ENCODE measurements around the gene FNDC11. TPM values are rescaled to one million over a fixed set of nuclear protein-coding genes. Genes with fewer than 3 reads are reported as not detected.

Gene FNDC11
- total RNA-seq, 1 donor: 0.84 TPM

DNA sequence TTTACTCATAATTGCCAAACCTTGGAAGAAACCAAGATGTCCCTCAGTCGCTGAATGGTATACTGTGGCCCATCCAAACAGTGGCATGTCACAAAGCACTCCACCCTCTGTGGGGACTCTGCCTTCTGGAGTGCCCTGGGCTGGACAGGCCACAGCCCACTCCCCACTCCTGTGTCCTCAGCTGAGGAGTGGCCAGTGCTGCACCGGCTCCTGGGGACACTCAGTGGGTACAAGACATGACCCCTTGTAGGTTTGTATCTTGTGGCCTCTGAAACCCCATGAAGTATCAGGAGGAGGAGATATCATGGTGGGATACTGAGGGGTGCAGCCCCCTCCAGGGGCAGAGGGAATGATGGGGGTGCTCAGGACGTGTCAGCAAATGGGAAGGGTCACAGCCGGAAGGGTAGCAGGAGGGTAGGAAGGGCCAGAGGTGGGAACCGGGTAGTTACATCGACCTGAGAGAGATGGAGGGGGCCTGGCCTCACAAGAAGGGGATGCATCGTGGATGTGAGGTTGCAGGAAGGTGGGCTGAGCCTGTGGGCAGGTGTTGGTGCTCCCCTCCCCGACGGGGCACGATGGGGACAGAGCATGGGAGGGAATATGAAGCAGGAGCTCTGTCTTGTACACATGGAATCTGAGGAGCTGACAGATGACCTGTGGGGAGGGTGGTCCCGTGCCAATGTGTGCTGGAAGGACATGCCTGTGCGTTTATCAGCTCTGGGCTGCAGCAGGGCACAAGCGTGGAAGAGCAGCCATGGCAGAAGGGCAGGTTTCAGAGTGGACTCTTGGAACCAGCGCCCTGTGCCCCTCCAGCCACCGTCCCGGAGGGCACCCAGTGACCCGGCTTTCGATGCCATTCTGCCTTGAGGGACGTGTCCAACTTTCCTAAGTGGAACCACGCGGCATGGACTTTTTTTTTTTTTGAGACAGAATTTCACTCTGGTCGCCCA lies 31.9 kb downstream of the FNDC11 start:
- H3K4me3 ChIP-seq (ENCODE audit: low read length): no peak overlapping the region
- H3K27me3 ChIP-seq (ENCODE audit: insufficient read depth, low read length): no peaks in the 10 kb centered on the region
- H3K4me1 ChIP-seq (ENCODE audit: insufficient read depth, low read length): peaks cover 14% of the 10 kb centered on the region
- H3K9me3 ChIP-seq (ENCODE audit: low read depth, low read length): no peaks in the 10 kb centered on the region

DNA sequence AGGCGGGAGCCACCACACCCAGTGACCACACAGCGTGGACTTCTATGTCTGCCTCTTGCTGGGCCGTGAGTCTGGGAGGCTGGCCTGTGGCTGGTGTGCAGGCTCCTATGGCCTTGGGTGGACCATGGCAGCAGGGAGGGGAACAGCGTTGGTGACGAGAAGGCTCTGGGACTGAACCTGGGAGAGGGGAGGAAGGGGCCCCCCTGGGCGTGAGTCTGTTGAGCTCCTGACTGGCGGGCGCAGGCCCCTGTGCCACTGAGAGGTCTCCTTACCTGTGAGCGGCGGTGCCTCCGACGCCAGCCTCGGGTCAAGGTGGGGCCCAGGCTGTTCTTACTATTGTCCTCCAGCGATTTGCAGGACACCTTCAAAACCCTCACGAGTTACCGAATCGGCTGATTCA lies 32.8 kb downstream of the FNDC11 start:
- H3K4me1 ChIP-seq (ENCODE audit: insufficient read depth, low read length): peaks cover 14% of the 10 kb centered on the region

DNA sequence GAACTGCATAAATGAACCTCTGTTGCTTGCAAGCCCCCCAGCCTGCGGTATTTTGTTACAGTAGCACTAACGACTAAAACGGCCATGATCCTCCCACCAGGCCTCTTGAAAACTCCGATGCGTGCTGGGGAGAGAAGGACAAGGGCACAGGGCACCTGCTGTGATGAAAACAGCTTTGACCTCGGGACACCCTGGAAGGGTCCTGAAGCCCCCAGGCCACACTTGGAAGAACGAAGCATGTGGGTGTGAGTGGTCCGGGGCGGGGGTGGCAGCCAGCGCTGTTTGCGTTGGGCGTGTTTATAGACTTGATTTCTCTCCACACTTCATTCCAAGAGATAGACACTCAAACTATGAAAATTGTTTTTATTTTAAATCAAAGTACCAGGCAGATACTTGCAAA lies 33.3 kb downstream of the FNDC11 start:
- Histone ChIP-seq H3K9me3 (ENCODE audit: low read depth, low read length) (no peaks in the 10 kb centered on the region), H3K4me3 (ENCODE audit: low read length) (no peak overlapping the region), H3K27me3 (ENCODE audit: insufficient read depth, low read length) (no peaks in the 10 kb centered on the region), H3K4me1 (ENCODE audit: insufficient read depth, low read length) (peaks cover 14% of the 10 kb centered on the region)

More for the DNA sequence above, 32.8 kb downstream of the FNDC11 start:
- Histone ChIP-seq H3K27me3 (ENCODE audit: insufficient read depth, low read length) (no peaks in the 10 kb centered on the region), H3K9me3 (ENCODE audit: low read depth, low read length) (no peaks in the 10 kb centered on the region), H3K4me3 (ENCODE audit: low read length) (no peak overlapping the region)

DNA sequence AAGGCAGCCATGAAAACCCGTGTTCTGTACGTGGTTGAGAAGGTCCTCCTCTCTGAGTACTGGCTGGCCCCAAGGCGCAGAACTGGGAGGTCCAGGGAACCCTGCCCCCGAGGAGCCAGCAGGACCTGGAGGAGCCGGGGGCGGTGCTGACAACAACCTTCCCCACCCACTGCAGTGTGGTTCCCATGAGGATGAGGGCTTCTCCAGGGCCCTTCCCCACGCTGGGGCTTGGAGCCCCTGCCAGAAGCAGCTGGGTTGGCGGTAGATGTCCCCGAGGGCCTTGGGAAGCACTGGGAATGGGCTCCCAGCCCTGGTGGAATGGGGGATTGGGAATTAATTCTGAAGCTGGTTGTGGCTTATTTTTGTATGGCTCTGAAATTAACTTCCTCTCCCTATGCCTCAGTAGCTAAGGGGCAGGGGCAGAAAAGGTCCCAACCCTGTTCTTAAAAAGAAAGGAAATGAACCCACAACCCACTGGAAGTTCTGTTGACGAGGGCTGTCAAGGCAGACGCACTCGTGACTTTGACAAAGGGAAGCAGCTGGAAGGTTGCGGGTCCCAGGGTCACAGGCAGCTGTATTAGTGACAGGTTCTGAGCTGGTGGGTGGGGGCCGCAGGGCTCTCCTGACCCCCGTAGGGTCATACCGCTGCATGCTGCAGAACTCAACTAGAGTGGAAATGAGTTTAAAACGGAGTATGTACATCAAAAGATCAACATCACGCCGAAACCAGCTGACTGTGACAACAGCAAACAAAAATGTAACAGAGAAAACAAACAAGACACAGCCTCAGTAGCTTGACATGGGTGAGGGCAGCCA lies 34.0 kb downstream of the FNDC11 start:
- Histone ChIP-seq H3K9me3 (ENCODE audit: low read depth, low read length) (no peaks in the 10 kb centered on the region), H3K27me3 (ENCODE audit: insufficient read depth, low read length) (no peaks in the 10 kb centered on the region), H3K4me1 (ENCODE audit: insufficient read depth, low read length) (peaks cover 14% of the 10 kb centered on the region), H3K4me3 (ENCODE audit: low read length) (no peak overlapping the region)

DNA sequence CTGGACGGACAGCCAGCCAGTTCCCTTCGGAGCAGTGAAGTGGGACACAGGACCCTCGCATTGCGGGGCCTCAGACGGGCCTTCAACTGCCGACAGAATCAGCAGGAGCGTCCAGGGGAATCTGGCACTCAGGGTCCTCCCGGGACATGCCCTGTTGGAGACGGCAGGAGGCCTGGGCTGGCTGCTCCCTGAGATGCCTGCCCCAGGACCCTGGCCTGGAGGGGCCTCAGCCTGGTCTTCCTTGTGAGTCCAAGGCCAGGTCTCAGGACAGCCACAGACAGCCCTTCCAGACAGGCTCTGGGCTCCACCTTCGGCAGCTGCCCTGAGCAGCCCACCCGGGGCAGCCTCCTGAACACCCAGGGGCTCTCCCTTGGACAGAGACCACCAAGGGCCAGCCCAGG lies 34.7 kb downstream of the FNDC11 start:
- H3K27me3 ChIP-seq (ENCODE audit: insufficient read depth, low read length): no peaks in the 10 kb centered on the region
- H3K4me1 ChIP-seq (ENCODE audit: insufficient read depth, low read length): peaks cover 14% of the 10 kb centered on the region
- no peak overlapping the region for H3K4me3 ChIP-seq (ENCODE audit: low read length)
- H3K9me3 ChIP-seq (ENCODE audit: low read depth, low read length): no peaks in the 10 kb centered on the region

DNA sequence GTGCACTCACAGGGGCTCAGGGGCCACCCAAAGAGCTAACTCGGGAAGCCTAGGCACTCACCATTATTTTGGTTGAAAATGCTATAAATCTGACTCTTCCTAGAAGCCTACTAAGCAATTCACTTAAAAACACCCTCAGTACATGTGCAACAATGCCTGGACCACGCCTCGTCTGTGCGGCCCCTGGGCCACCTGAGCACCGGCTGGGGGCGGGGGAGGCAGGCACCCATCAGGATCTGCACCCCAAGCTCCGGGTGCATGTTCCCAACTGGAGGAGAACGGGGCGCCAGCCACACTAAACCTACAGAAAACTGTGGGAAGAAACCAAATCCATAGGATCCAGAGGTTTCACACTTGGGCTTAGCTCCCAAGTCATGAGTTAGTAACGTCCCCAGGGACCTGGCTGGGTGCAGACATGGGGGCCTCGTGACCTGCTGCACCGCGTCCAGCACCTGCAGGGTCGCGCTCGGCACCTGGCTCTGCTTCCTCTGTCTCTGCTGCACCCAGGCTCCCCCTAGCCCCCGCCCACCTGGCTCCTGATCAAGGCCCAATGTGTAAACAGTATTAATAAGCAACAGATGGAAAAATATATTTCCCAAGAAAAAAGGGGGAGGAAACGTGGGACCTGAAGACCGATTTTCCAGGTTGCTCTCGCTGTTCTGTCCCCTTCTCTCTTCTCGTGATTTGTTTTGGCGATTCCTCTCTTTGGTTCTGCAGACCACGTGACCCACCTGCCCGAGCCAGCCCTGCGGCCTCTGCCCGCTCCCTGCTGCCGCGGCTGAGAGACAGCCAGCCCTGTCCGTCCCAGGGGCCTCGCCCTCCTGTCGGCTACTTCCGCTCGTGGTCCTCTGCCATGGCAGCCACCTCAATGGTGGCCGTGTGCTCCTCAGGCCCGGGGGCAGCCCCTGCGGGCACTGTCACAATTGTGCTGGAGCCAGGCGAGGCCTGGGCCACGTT lies 35.6 kb downstream of the FNDC11 start:
- no peak overlapping the region for H3K4me3 ChIP-seq (ENCODE audit: low read length)
- no peaks in the 10 kb centered on the region for H3K27me3 ChIP-seq (ENCODE audit: insufficient read depth, low read length)
- no peaks in the 10 kb centered on the region for H3K9me3 ChIP-seq (ENCODE audit: low read depth, low read length)
- peaks cover 14% of the 10 kb centered on the region for H3K4me1 ChIP-seq (ENCODE audit: insufficient read depth, low read length)

DNA sequence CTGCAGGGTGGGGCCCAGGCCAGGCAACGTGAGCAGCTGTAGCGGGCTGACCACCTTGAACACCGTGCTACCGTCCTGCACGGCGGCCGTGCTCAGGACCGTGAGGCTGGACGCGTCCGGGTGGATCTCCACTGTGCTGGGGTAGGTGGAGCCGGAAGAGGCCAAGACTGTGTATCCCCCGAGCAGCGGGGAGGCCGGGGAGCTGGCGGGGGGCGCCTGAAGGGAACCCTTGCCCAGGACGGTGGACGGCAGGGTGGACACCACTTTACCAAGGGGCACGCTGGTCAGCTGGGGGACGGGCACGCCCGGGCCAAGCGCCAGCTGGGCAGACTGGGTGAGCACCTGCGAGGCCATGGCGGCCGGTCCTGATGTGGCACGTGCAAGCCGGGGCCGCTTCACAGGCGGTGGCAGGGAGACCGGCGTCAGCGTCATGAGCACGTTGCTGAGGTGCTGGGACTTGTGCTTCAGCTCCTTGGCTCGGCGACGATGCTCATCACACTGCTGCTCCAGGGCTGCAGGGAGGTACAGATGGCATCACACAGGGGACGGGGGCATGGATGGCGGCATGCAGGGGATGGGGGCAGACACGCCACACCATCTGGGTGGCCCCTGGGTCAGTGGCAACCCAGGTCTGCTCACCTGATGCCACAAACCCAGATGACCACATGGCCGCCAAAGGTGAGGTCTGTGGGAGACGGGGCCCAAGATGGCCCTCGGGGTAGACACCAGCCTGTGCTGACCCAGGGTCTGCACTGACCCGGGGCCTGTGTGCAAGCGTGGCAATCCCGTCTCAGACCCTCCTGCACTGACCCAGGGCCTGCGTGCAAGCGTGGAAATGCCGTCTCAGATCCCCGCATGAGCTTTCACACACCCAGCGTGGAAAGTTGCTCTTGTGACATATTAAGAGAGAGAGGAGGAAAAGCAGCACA lies 36.5 kb downstream of the FNDC11 start:
- Histone ChIP-seq H3K9me3 (ENCODE audit: low read depth, low read length) (no peaks in the 10 kb centered on the region), H3K4me1 (ENCODE audit: insufficient read depth, low read length) (peaks cover 12% of the 10 kb centered on the region), H3K4me3 (ENCODE audit: low read length) (no peak overlapping the region), H3K27me3 (ENCODE audit: insufficient read depth, low read length) (no peaks in the 10 kb centered on the region)

DNA sequence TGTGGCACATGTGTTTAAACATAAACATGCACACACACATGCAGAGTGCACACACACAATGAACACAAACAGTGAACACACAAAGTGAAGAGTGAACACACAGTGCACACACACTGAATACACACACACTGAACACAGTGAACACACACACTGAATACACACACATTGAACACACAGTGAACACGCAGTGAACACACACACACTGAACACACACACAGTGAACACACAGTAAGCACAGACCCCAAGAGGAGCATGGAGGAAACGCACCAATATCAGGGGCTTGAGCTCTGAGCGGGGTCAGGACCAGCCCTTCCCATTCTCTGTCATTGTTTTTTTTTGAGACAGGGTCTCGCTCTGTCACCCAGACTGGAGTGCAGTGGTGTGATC lies 37.2 kb downstream of the FNDC11 start:
- no peaks in the 10 kb centered on the region for H3K27me3 ChIP-seq (ENCODE audit: insufficient read depth, low read length)
- peaks cover 8% of the 10 kb centered on the region for H3K4me1 ChIP-seq (ENCODE audit: insufficient read depth, low read length)
- H3K4me3 ChIP-seq (ENCODE audit: low read length): no peak overlapping the region
- H3K9me3 ChIP-seq (ENCODE audit: low read depth, low read length): no peaks in the 10 kb centered on the region

DNA sequence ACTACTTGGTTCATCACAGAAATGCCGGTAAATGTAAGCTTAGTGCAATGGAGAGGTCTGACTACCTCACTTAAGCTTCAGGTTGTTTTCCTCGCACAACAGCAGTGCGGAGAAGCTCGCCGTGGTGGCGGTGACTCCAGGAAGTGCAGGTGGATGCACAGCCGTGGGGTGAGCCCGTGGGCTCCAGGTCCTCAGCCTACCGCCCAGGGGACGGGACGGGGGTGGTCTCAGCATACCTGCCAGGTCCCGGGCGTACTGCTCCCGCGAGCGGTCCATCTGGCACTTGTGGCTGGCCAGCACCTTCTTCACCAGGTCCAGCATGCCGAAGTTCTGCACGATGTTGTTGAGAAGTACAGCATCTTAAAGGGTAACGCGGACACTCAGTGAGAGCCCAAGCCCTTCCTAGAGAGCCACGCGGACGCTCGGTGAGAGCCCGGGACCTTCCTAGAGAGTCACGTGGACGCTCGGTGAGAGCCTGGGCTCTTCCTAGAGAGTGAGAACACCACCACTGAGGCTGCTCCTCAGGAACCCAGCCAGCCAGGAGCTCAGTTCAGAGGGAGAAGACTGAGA lies 37.9 kb downstream of the FNDC11 start:
- Histone ChIP-seq H3K4me1 (ENCODE audit: insufficient read depth, low read length) (peaks cover 8% of the 10 kb centered on the region), H3K27me3 (ENCODE audit: insufficient read depth, low read length) (no peaks in the 10 kb centered on the region), H3K4me3 (ENCODE audit: low read length) (no peak overlapping the region), H3K9me3 (ENCODE audit: low read depth, low read length) (no peaks in the 10 kb centered on the region)

DNA sequence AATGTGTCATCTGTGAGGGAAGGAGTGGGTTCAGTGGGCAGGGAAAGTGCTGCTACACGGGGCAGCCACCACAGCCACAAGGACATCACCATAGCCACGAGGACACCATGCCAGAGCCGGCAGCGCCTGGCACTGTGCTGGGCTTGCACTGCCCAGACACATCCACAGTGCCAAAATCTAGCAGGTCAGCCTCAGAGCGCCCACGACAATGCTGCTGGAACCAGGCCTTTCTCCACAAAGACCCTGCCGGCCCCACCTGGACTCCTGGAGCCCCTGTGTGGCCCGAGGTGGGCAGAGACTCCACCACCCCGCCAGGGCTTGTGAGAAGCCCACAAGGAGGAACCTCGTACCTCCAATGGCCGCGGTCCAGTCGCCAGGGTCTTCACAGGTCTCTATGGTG lies 38.7 kb downstream of the FNDC11 start:
- H3K4me1 ChIP-seq (ENCODE audit: insufficient read depth, low read length): peaks cover 4% of the 10 kb centered on the region
- no peaks in the 10 kb centered on the region for H3K9me3 ChIP-seq (ENCODE audit: low read depth, low read length)
- no peak overlapping the region for H3K4me3 ChIP-seq (ENCODE audit: low read length)
- no peaks in the 10 kb centered on the region for H3K27me3 ChIP-seq (ENCODE audit: insufficient read depth, low read length)

DNA sequence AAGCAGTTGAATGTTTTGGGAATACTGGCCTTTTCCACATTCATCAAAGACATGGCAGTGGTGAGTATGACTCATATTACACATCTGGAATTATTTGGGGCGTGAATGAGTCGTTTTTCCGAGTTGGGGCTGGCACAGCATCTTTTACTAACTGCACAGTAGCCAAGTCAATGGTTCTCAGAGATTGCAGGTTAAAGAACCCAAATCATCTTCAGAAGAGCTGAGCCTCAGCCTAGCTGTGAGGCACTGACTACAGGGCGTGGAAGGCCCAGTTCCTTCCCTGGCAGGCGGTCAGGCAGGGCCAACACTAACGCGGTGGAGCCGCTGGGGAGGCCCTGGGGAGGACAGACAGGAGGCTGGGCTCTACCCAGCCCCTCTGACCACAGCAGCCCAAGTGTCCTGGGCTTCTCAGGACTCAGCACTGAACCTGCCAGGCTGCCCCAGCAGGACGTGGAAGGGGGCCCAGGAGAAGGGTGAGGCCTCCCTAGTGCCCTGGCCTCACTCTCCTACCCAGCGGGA lies 40.1 kb downstream of the FNDC11 start:
- no peaks in the 10 kb centered on the region for H3K9me3 ChIP-seq (ENCODE audit: low read depth, low read length)

DNA sequence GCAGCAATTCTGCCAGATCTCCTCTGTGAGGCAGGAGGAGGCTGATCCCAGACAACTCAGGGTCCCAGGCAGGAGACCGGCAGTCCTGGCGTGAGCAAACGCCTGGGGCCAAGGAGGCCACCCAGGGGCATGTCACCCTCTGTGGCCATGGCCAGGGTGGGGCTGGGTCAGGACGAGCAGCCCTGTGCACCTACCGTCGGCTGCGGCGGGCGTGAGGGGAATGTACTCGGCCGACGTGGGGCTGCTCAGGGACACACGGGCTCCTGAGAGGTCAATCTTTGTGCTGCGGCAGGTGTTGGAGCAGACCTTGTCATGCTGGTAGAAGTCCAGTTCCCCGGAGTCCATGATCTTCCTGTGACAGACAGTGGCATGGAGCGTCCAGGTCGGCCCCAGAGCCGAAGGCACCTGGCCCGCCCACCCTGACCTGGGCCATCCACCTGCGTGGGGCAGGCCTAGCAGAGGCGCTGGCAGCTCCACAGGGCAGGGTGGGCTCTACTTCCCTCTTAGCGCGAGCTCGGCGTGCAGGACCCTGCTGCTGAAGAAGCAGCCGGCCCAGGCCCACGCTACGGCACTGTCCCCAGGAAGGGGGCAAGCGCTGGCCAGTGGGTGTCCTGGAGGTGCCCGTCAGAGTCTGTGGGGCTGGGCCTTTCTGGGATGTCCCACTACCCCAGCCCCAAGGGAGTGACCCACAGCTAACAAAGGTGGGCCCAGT lies 41.6 kb downstream of the FNDC11 start:
- Histone ChIP-seq H3K9me3 (ENCODE audit: low read depth, low read length) (no peaks in the 10 kb centered on the region), H3K27me3 (ENCODE audit: insufficient read depth, low read length) (no peaks in the 10 kb centered on the region), H3K4me1 (ENCODE audit: insufficient read depth, low read length) (no peaks in the 10 kb centered on the region), H3K4me3 (ENCODE audit: low read length) (no peak overlapping the region)

More for the DNA sequence above, 40.1 kb downstream of the FNDC11 start:
- Histone ChIP-seq H3K27me3 (ENCODE audit: insufficient read depth, low read length) (no peaks in the 10 kb centered on the region), H3K4me3 (ENCODE audit: low read length) (no peak overlapping the region), H3K4me1 (ENCODE audit: insufficient read depth, low read length) (no peaks in the 10 kb centered on the region)

DNA sequence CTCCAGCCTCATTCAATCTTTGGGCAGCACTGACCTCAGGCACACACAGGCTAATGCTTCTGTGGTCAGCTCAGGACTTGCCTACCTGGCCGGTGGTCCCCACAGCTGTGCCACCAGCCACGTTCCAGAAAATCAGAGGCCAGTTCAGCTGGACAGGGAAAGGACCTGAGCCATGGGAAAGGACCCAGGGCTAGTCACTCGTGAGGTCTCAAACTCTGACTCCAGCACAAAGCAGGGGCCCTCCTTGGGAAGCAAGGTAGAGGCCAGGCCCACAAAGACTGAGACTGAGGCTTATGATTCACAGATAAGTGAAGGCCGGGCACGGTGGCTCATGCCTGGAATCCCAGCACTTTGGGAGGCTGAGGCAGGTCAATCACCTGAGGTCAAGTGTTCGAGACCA lies 42.5 kb downstream of the FNDC11 start:
- no peaks in the 10 kb centered on the region for H3K4me1 ChIP-seq (ENCODE audit: insufficient read depth, low read length)

More for the DNA sequence above, 42.5 kb downstream of the FNDC11 start:
- Histone ChIP-seq H3K4me3 (ENCODE audit: low read length) (no peak overlapping the region), H3K9me3 (ENCODE audit: low read depth, low read length) (no peaks in the 10 kb centered on the region), H3K27me3 (ENCODE audit: insufficient read depth, low read length) (no peaks in the 10 kb centered on the region)

Data from mononuclear cell (primary cell).